Posterior vena cava (tissue), 2 donors: ENCODE measurements around the gene EHD2. TPM values are rescaled to one million over a fixed set of nuclear protein-coding genes. Genes with fewer than 3 reads are reported as not detected.
A peak's percentile ranks its signal among the peaks of the same experiment; 100 is the strongest.

ENCODE experiments used
- DNase-seq: peaks from one replicate; pipeline ENCODE4 v3.0.0-alpha.2; 2020; ENCODE audit warnings: low spot score
- intact Hi-C, 2 donors: fragments of 100-400 bp; cut with DNase I; formaldehyde crosslinking; loops; one replicate each; pipeline versions ENCODE4 v1.14.1 to v1.14.2; 2022 to 2023
- total RNA-seq, 2 donors: library from RNA; stranded (reverse); fragmentation: NEBNext Ultra II Directional; extraction: Animal tissue kit (Norgen Biotek cat#: 25700); gene quantifications; one replicate each; pipeline ENCODE4 v1.2.1, GENCODE V29; 2021
- donor health status: DM: yes; HTN: yes; CAD: no.
- donor health status: DM: yes; HTN: yes; CAD: no.

Gene EHD2
- total RNA-seq, 2 donors from 2014 or later: 217 to 235 TPM

DNA sequence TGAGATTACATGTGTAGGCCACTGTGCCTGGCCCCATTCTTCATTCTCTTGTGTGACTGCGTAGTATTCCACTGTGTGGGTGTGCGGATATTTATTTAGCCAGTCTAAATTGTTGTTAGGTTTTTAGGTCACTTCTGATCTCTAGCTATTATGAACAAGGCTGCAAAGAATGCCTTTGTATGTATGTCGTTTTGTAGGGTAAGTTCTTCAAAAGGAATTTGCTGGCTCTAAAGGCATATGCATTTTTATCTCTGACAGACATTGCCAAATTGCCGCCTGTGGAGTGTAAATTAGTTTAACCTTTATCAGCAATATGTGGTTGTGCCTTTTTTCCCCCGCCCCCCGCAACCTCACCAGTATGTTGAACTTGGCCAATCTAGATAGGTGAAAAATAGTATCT, 30.3 kb upstream of the EHD2 start:
- no peak for DNase-seq
- intact Hi-C loops: no loop called here

DNA sequence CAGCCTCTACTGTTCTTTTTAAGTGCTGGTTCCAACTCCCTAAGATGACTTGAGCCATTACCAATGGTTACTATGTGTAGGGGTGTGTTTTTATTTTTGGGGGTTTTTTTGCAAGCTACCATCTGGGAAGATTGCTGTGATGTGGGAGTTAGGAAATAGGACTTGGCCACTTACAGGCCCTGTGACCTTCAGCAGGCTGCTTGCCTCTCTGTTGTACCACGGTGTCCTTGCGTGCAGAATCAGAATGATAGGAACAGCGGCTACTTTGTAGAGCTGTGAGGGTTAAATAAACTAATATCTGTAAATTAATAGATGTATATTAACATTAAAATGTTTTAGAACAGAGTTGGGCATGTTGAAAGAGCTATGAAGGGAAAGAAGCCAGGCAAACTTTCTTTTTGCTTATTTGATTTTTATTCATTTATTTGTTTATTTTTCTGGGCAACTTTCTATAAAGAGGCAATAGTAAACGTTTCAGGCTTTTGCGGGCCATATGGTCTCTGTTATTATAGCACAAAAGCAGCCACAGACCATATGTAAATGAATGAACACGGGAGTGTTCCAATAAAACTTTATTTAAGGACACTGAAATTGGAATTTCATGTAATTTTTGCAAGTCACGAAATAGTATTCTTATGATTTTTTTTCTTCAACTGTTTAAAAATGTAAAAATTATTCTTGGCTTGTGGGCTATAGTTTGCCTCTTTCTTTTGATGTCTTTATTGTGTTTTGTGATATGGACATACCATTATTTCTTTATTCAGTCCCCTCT, 26.4 kb upstream of the EHD2 start:
- intact Hi-C loops: no loop called here
- DNase-seq: no peak

DNA sequence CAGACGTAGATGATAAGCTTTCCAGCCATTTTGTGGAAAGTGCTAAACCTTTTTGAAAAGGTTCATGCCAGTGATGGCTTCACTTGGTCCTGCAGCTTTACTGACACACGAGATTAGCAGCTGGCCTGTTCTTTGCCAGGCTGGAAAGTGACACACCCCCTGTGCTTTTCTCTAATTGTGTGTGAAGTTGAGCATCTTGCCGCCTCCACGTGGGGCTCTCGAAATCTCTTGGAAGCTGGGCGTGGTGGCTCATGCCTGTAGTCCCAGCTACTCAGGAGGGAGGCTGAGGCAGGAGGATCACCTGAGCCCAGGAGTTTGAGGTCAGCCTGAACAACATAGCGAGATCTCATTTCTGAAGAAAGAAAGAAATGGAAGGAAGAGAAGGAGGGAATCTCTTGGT, 25.3 kb upstream of the EHD2 start:
- DNase-seq: no peak
- intact Hi-C loops: no loop called here

DNA sequence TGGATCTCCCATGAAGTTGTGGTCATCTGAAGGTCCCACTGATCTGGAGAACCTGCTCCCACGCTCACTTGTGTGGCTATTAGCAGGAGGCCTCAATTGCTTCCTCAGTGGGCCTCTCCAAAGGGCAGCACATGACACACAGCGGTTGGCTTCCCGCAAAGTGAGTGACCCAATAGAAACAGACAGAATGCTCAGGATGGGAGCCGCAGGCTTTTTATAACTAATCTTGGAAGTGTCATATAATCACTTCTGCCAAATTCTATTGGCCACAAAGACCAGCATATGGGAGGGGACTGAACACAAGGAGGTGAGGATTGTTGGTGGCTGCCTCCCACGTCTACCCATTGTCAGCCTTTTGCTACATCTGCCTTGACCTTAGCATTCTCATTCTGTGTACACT, 22.1 kb upstream of the EHD2 start:
- no peak for DNase-seq
- intact Hi-C loops: no loop called here

DNA sequence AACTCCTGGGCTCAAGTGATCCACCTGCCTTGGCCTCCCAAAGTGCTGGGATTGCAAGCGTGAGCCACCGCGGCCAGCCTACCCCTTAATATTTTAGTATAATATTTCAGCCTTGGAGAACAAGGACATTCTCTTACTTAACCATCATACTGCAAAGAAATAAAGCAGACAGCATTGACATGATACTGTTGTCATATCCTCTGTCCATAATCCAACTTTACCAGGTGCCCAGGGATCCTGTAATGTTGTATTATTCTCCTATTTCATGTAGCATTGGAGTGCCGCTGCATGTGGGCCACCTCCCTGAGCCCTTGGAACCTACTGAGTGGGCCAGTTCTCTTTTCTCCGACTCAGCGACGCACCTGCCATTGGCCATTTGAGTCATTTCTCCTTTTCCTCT, 21.4 kb upstream of the EHD2 start:
- DNase-seq: no peak
- intact Hi-C loops: no loop called here

DNA sequence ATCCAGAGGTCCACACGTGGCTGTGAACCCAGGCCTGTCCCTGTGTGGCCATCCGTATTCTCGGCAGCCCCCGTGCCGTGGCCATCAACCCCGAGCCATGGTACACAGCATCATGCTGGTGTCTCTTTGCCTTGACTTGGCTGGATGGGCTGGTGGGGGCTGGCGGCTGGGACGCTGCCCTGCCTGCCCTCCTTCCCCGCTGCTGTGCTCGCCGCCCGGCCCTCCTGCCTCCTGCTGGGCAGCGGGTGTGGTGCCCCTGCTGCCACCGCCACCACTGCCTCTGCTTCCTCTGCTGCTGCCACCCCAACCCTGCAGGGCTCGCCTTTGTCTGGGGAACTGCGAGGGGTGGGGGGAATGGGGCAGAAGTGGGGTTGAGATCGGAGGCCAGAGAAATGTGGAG, 19.7 kb upstream of the EHD2 start:
- no peak for DNase-seq
- intact Hi-C loops: no loop called here

DNA sequence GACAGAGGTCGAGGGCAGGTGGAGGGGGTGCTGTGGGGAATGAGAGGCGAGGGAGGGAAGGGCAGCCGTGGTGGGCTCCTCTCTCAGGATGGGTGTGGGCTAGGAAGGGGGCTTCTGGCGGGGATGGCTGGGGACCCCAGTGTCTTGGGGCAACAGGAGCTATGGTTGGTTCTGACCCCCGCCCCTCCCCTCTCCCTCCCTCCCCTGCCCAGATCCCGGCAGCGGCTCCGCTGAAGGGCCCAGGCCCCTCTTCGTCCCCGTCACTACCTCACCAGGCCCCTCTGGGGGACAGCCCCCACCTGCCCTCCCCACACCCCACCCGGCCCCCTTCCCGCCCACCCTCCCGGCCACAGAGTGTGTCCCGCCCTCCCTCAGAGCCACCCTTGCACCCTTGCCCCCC, 19.3 kb upstream of the EHD2 start:
- intact Hi-C loops: no loop called here
- DNase-seq: no peak

DNA sequence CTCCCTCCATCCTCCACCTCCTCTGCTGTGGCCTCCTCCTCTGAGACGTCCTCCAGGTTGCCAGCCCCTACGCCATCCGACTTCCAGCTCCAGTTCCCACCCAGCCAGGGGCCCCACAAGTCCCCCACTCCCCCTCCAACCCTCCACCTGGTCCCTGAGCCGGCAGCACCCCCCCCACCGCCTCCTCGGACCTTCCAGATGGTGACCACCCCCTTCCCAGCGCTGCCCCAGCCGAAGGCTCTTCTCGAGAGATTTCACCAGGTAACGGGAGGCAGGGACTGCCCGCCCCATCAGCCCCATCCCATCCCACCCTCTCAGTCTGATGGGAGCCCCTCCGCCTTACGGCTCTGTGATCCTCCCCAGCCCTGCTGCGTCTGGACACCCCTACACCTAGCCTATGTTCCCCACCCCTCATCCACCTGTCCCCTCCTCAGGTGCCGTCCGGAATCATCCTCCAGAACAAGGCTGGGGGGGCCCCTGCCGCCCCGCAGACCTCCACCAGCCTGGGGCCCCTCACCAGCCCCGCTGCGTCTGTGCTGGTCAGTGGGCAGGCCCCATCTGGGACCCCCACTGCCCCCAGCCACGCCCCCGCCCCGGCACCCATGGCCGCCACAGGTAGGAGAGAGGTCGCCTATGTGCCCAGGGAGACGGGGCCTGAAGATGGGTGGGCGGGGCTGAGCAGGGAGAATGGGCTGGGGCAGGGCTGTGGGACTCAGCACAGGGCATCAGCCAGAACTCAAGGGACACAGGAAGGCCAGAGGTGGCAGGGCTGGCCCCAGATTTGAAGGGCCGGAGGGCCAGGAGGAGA, 18.6 kb upstream of the EHD2 start:
- DNase-seq: no peak
- intact Hi-C loops: loop anchor here in 1 of 2 donors (5.0 kb wide), 1 partner anchor 257 kb away; no protein-coding TSS in a partner anchor

DNA sequence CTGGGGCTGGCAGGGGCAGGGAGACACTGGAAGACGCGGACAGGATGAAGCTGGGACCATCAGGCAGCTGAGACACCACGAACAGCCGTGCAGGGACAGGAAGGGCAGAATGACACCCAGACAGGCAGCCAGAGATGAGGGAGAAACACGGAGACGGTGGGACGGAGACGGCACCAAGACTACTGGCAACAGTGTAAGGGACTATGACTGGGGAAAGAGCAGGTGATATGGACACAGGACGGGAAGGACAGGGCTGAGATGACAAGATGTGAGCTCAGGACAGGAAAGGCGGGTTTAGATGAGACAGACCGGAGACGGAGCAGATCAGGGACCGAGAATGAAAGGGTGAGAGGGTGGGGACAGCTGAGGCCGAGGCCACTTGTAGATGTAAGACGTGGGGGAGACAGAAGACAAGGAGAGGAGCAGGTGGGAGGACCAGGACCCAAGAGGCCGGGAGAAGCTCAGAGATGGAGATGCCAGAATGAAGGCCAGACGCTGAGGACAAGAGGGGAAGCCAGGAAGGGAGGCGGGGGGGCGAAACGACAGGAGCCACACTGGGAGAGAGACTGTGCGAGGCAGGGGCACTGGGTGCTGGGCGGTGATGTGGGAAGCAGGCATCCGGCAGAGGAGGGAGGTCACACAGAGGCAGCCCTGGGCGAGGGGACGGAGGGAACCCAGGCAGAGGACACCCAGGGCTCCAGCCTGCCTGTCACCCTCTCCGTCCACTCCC, 17.5 kb upstream of the EHD2 start:
- DNase-seq: no peak
- intact Hi-C loops: loop anchor here in 1 of 2 donors (5.0 kb wide), 1 partner anchor 258 kb away; no protein-coding TSS in a partner anchor

DNA sequence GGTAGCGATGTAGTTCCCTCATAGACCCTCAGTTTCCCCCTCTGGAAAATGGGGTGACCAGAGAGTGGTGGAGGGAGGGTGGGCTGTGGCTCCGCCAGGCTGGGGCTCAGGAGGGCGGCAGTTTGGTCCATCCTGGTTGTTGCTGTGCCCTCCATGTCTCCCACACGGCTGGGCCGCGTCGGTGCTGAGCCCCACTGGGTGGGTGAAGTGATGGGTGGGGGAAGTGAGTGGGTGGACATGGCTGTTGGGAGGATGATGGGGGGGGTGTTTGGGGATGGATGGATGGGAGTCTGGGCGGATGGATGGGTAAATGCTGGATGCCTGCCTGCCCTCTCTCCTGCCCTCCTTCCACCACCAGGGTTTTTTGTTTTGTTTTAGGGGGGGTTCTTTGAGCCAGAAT, 16.6 kb upstream of the EHD2 start:
- intact Hi-C loops: loop anchor here in 1 of 2 donors (5.0 kb wide), 1 partner anchor 259 kb away; no protein-coding TSS in a partner anchor
- DNase-seq: no peak

DNA sequence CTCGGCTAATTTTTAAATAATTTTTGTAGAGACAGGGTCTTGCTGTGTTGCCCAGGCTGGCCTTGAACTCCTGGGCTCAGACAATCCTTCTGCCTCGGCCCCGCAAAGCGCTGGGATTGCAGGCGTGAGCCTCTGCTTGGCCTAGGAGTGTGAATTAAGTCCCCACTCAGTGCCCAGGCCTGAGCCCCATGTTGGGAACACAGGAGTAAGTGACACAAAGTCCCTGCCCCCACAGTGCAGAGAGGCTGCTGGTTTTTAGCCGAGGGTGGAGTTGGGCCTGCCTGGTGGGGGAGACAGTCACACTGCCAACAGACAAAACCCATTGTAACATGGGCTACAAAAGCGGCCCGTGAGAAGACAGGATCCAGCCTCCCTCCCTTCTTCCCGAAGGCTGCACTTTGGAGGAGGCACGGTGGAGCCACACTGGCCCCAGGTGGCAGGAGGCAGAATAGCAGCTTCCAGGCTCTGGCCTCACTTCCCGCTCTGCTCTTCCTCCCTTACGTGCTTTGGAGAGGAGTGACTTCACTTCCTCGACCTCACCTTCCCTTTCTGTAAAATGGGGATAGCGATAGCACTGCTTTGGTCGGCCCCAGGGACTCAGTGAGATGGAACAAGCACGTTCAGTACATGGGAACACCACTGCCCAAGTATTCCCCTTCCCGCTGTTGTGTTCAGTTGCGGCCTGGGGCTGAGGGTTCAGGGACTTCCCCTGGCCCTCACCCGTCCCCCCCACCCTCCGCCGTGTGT, 15.2 kb upstream of the EHD2 start:
- intact Hi-C loops: loop anchor here (2.0 to 5.0 kb wide), 2 partner anchors 261 kb away; no protein-coding TSS in a partner anchor

DNA sequence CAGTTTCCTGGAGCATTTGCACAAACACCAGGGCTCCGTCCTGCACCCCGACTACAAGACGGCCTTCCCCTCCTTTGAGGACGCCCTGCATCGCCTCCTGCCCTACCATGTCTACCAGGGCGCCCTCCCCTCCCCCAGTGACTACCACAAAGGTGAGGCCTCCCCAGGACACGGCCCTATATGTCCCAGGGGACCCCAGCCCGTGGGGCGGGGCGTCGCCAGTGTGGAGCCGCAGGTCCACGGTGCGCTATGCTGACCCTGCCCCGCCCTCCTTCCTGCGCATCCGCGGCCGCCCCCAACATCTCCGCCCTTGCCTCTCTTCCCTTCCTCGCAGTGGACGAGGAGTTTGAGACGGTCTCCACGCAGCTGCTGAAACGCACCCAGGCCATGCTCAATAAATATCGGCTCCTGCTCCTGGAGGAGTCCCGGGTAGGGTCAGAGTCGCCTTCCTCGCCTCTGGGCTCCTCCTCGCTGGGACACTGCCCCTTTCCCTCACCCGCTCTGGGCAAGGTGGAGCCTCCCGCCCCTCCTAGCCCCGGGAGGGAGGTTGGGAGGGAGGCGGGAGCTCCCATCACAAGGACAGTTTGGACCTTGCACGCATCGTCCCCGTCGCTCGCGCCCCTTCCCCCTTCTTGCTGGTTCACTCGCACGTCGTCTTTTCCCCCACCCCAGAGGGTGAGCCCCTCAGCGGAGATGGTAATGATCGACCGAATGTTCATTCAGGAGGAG, 14.4 kb upstream of the EHD2 start:
- DNase-seq: no peak
- intact Hi-C loops: loop anchor here (2.0 to 5.0 kb wide), 2 partner anchors 261 to 262 kb away; no protein-coding TSS in a partner anchor

More for the DNA sequence above, 15.2 kb upstream of the EHD2 start:
- peak; percentile 92 for DNase-seq

DNA sequence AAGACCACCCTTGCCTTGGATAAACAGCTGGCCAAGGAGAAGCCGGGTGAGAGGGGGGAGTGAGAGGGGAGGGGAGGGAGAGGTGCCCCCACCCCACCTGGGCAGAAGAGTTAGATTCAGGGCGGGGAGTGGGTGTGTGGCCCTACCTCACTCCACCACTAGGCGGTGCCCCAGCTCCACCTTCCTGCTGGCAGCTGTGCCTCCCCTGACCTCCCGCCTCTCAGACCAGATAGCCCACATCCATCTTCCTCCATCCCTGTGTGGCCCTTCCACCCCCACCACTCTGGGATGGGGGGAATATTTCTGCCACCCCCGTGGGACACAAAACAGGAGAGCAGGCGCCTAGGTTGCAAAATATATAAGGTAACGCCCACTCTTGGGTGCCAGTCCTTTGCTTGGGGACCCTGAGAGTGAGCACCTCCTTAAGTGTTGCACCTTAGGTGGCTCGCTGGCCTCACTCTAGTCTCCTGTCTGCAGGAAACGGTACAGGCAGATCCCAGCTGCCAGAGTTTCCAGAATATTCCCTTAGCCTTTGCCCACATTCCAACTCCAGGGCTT, 13.8 kb upstream of the EHD2 start:
- intact Hi-C loops: loop anchor here (2.0 to 5.0 kb wide), 2 partner anchors 262 to 263 kb away; no protein-coding TSS in a partner anchor
- no peak for DNase-seq

DNA sequence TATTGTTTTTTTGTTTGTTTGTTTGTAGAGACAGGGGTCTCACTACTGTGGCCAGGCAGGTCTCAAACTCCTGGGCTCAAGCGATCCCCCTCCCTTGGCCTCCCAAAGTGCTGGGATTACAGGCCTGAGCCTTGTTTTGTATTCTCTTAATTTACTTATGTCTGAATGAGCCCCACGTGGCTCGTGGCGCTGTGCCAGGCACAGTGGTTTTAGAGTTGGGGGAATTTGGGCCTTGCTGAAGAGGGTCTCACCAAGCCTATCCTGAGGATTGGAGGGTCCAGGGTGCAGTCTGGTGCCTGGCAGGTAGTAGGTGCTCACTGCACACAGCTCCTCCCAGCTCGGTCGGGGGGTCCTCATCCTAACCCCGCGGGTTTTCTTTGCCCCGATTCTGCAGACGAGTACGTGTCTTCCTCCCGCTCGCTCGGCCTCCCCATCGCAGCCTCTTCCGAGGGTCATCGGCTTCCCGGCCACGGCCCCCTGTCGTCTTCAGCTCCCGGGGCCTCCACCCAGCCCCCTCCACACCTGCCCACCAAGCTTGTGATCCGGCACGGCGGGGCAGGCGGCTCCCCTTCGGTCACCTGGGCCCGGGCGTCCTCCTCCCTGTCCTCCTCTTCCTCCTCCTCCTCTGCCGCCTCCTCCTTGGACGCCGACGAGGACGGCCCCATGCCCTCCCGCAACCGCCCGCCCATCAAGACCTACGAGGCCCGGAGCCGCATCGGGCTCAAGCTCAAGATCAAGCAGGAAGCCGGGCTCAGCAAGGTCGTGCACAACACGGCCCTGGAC, 12.1 kb upstream of the EHD2 start:
- DNase-seq: no peak
- intact Hi-C loops: loop anchor here in 1 of 2 donors (10.0 kb wide), 1 partner anchor 416 kb away; no protein-coding TSS in a partner anchor

DNA sequence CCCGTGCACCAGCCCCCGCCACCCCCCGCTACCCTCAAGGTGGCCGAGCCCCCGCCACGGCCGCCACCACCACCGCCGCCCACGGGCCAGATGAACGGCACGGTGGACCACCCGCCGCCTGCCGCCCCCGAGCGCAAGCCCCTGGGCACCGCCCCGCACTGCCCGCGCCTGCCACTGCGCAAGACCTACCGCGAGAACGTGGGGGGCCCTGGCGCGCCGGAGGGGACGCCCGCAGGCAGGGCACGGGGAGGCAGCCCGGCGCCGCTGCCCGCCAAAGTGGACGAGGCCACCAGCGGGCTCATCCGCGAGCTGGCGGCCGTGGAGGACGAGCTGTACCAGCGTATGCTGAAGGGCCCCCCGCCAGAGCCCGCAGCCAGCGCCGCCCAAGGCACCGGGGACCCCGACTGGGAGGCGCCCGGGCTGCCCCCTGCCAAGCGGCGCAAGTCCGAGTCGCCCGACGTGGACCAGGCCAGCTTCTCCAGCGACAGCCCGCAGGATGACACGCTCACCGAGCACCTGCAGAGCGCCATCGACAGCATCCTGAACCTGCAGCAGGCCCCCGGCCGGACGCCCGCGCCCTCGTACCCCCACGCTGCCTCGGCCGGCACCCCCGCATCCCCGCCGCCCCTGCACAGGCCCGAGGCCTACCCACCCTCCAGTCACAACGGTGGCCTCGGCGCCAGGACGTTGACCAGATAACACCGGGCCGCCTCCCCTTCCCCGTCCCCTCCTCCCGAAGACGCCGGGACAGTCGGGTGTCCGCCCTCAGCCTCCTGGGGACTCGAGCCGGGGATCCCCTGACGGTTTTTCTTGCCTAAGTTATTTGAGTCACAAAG, 11.3 kb upstream of the EHD2 start:
- no peak for DNase-seq
- intact Hi-C loops: loop anchor here in 1 of 2 donors (10.0 kb wide), 1 partner anchor 417 kb away; no protein-coding TSS in a partner anchor

DNA sequence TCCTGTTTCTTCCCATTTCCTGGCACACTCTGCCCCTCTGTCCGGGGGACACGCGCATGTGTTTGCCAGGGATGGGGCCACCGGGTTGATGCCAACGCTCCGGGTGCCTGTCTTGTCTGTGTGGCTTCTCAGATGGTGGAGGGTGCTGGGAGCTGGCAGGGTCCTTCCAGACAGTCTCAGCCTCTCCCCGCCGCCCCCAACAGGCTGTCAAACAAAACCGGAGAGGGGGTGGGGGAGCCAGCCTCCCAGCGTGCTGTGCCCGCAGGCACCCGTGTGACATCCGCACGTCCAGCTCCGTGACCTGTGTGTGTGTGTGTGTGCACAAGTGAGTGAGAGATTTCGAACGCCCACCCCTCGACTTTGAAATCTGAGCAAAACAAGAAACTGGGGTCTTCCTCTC, 10.6 kb upstream of the EHD2 start:
- intact Hi-C loops: loop anchor here in 1 of 2 donors (10.0 kb wide), 1 partner anchor 418 kb away; no protein-coding TSS in a partner anchor

More for the DNA sequence above, 10.6 kb upstream of the EHD2 start:
- DNase-seq: no peak
